Thyroid gland (tissue), 4 donors: Measurements from ENCODE around the gene STK32B. TPM values are rescaled to one million over a fixed set of nuclear protein-coding genes. Genes with fewer than 3 reads are reported as not detected.

Experiments
- DNase-seq, 2 donors: peaks; one replicate each; pipeline ENCODE4 v3.0.0-alpha.2; 2019
- H3K27ac ChIP-seq, 3 donors: fragments of 200-600 bp; sonication (generic); 1 replicate in 2 of 3; 2 replicates in 1 of 3; pipeline ENCODE4 v1.5.1; 2016 to 2019; ENCODE audit warnings: mild to moderate bottlenecking in 1 of 3, moderate library complexity in 1 of 3
- H3K27me3 ChIP-seq: fragments of 200-600 bp; sonication (generic); one replicate; pipeline ENCODE4 v1.5.1; 2019
- H3K36me3 ChIP-seq, 2 donors: fragments of 200-600 bp; sonication (generic); one replicate each; pipeline ENCODE4 v1.5.1; 2016 to 2019
- H3K4me1 ChIP-seq, 2 donors: fragments of 200-600 bp; sonication (generic); one replicate each; pipeline ENCODE4 v1.5.1; 2017 to 2019
- H3K4me3 ChIP-seq, 3 donors: fragments of 200-600 bp; sonication (generic); replicated peaks in 1 of 3; 1 replicate in 2 of 3; 2 replicates in 1 of 3; pipeline ENCODE4 v1.5.1; 2016; ENCODE audit warnings: mild to moderate bottlenecking in 1 of 3
- H3K9me3 ChIP-seq: fragments of 200-600 bp; sonication (generic); one replicate; pipeline ENCODE4 v1.5.1; 2017
- CTCF ChIP-seq, 6 experiments: fragments of 200-600 bp in 3 of 6; fragments of 450-650 bp in 3 of 6; sonication (generic) in 3 of 6; IDR thresholded peaks; one replicate each; pipeline ENCODE4 v1.5.1; 2016 to 2019; ENCODE audit warnings: antibody characterized with exemption in 6 of 6, mild to moderate bottlenecking in 2 of 6, inconsistent platforms in 1 of 6, moderate library complexity in 1 of 6
- POLR2A ChIP-seq, 2 donors: fragments of 450-650 bp; IDR thresholded peaks; one replicate each; pipeline ENCODE4 v1.6.1; 2017; ENCODE audit warnings: antibody characterized with exemption in 2 of 2, mild to moderate bottlenecking in 2 of 2, moderate library complexity in 1 of 2
- WGBS, 2 donors: methylation state at CpG; one replicate each; pipeline ENCODE4 v1.1.5; 2017; 5-methylcytosine and 5-hydroxymethylcytosine counted together
- intact Hi-C: fragments of 100-400 bp; cut with DNase I; formaldehyde crosslinking; loops from one replicate; pipeline ENCODE4 v1.15.1; 2023
- total RNA-seq, 4 donors: library from RNA; depleted of rRNA; stranded (reverse); fragments of >200 nt; gene quantifications; one replicate each; pipeline ENCODE4 v1.2.3, GENCODE V29; 2016

The STK32B gene
- total RNA-seq, 4 donors from 2014 or later, result 1.9 to 14.8 (median 4.4) TPM

DNA sequence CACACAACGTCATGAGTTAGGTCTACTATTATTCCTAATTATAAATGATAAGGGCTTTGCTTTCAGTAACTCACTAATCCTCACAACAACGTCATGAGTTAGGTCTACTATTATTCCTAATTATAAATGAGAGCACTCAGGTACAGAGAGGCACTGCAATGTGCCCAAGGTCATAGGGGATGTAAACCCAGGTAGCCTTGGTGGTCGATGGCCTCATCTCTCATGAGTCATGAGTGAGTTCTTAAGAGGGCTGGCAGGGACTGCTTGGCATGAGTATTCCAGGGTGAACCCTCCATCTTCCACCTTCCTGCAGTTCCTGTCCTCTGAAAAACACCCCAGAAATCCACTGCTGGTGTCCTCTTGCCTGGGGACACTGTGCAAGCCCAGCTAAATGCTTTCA is 317.1 kb downstream of the STK32B start:
- TF ChIP-seq POLR2A (IDR thresholded peaks at IDR 0.05) (no peak), CTCF (IDR thresholded peaks at IDR 0.05) (no peak)
- WGBS, 2 donors, result 73 to 74% methylated on average over 3 of the region's 3 CpGs

GRCh38 chr4:5370286-5370685 is 319.0 kb downstream of the STK32B start:
- Histone ChIP-seq H3K4me3 (no peak overlapping the region), H3K4me1 (no peaks in the 10 kb centered on the region), H3K27ac (no peak overlapping the region), H3K9me3 (no peaks in the 10 kb centered on the region), H3K27me3 (no peaks in the 10 kb centered on the region), H3K36me3 (no peaks in the 10 kb centered on the region)
- intact Hi-C loops, result no loop called here
- DNase-seq, result no peak
- WGBS, 2 donors, result 68 to 75% methylated on average over 2 of the region's 2 CpGs
- no peak for TF ChIP-seq CTCF (IDR thresholded peaks at IDR 0.05)
- no peak for TF ChIP-seq POLR2A (IDR thresholded peaks at IDR 0.05)

More for the DNA sequence above, 317.1 kb downstream of the STK32B start:
- no peaks in the 10 kb centered on the region for H3K27me3 ChIP-seq
- DNase-seq, result no peak
- no peak overlapping the region for H3K4me3 ChIP-seq
- no peak overlapping the region for H3K27ac ChIP-seq
- H3K36me3 ChIP-seq, result no peaks in the 10 kb centered on the region
- H3K9me3 ChIP-seq, result no peaks in the 10 kb centered on the region
- intact Hi-C loops, result no loop called here
- H3K4me1 ChIP-seq, result no peaks in the 10 kb centered on the region

DNA sequence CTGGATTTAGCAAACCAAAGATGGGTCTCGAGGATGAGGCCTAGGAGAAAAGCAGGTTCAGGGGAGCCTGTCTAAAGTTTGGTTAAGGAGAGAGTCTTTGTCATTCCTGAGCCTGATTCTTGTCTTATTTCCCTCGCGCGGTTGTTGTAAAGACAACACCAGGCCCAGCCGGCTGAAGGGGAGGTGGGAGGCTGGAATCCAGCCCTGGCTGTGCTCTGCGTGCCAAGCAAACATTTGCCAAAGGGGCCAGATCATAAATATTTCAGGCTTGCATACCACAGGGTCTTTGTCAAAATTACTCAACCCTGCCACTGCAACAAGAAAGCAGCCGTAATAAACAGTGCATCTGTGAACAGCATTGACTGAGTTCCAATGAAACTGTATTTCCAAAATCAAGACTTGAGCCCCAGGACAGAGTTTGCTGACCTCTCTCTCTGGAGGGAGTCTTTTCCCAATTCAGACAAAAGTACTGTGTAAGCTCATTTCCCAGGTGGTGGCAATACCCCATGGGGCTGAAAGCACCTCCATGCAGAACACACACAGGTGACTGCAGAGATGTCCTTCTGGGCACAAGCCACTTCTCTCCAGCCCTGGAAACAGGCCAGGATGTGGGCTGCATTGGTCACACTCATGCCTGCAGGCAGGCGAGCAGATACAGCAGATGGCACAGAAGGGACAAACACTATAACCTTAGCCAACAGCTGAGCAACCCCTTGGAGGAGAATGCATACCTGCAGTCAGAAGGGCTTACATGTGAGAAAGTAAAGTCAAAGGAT is 320.3 kb downstream of the STK32B start:
- no peak overlapping the region for H3K27ac ChIP-seq
- no peaks in the 10 kb centered on the region for H3K9me3 ChIP-seq
- no peaks in the 10 kb centered on the region for H3K4me1 ChIP-seq
- H3K27me3 ChIP-seq, result no peaks in the 10 kb centered on the region
- no peak overlapping the region for H3K4me3 ChIP-seq
- no peak for TF ChIP-seq CTCF (IDR thresholded peaks at IDR 0.05)
- no peak for TF ChIP-seq POLR2A (IDR thresholded peaks at IDR 0.05)
- intact Hi-C loops, result no loop called here
- DNase-seq, result no peak
- WGBS, 2 donors, result 54 to 78% methylated on average over 8 of the region's 8 CpGs
- H3K36me3 ChIP-seq, result no peaks in the 10 kb centered on the region

- DNase-seq, result no peak
- Histone ChIP-seq H3K4me3 (no peak overlapping the region), H3K27me3 (no peaks in the 10 kb centered on the region), H3K4me1 (no peaks in the 10 kb centered on the region), H3K9me3 (no peaks in the 10 kb centered on the region), H3K36me3 (no peaks in the 10 kb centered on the region), H3K27ac (no peak overlapping the region)
- WGBS, 2 donors, result 80 to 85% methylated on average over 6 of the region's 6 CpGs
- TF ChIP-seq CTCF (IDR thresholded peaks at IDR 0.05) (no peak), POLR2A (IDR thresholded peaks at IDR 0.05) (no peak)
- intact Hi-C loops, result no loop called here
Measured at GRCh38 chr4:5372198-5372597, 320.9 kb downstream of the STK32B start.

GRCh38 chr4:5373327-5373726 is 322.0 kb downstream of the STK32B start:
- DNase-seq, result no peak
- TF ChIP-seq CTCF (IDR thresholded peaks at IDR 0.05) (no peak), POLR2A (IDR thresholded peaks at IDR 0.05) (no peak)
- no peaks in the 10 kb centered on the region for H3K9me3 ChIP-seq
- no peaks in the 10 kb centered on the region for H3K36me3 ChIP-seq
- H3K4me1 ChIP-seq, result no peaks in the 10 kb centered on the region
- WGBS, 2 donors, result 90 to 95% methylated on average over 4 of the region's 4 CpGs
- no peak overlapping the region for H3K4me3 ChIP-seq
- no peaks in the 10 kb centered on the region for H3K27me3 ChIP-seq
- intact Hi-C loops, result no loop called here
- H3K27ac ChIP-seq, result no peak overlapping the region
